ENCODE data around the gene TRPC4.

GRCh38 chr13:37700887-37701286 is 168.7 kb downstream of the TRPC4 start:
- no peak for TF ChIP-seq POLR2A (IDR thresholded peaks at IDR 0.05)
- TF ChIP-seq CTCF (IDR thresholded peaks at IDR 0.05), result no peak
